SK-N-SH (cell line): ENCODE results near the gene LFNG. TPM values are rescaled to one million over a fixed set of nuclear protein-coding genes. Genes with fewer than 3 reads are reported as not detected.
A peak's percentile ranks its signal among the peaks of the same experiment; 100 is the strongest.

Source experiments
- CTCF ChIA-PET: fragments of 300-600, 350-600 bp; formaldehyde crosslinking; extraction: SDS; loops from one replicate; lab custom pipeline; 2021; lab: Yijun Ruan, JAX
- POLR2A ChIA-PET: fragments of 350-600 bp; sonication (Branson Sonifier 250); formaldehyde crosslinking; extraction: SDS; loops from one replicate; lab custom pipeline; 2020; ENCODE audit warnings: antibody characterized with exemption, inconsistent platforms; lab: Yijun Ruan, JAX
- DNase-seq: peaks from one replicate; pipeline ENCODE4 v3.0.0; 2012
- H2AFZ ChIP-seq: fragments of 200-600 bp; sonication (generic); 2 replicates; pipeline ENCODE4 v1.8.1; 2016; ENCODE audit warnings: antibody characterized with exemption, mild to moderate bottlenecking, low read depth
- H3F3A ChIP-seq: fragments of 200-600 bp; sonication (generic); replicated peaks from 2 replicates; pipeline ENCODE3; 2016; ENCODE audit warnings: antibody characterized with exemption, mild to moderate bottlenecking; ENCODE audit not compliant: insufficient read depth
- H3K27ac ChIP-seq, 2 experiments: fragments of 200-500 bp in 1 of 2; fragments of 200-600 bp in 1 of 2; sonication (Bioruptor generic) in 1 of 2; sonication (generic), shearing (Covaris generic) in 1 of 2; 2 replicates each; pipeline versions ENCODE4 v1.5.1 to v1.6.1; 2014 to 2016; ENCODE audit warnings: low read depth in 2 of 2, inconsistent platforms in 1 of 2, low read length in 1 of 2, mild to moderate bottlenecking in 1 of 2, mixed read lengths in 1 of 2
- H3K27me3 ChIP-seq: fragments of 200-600 bp; sonication (generic), shearing (Covaris generic); 2 replicates; pipeline ENCODE4 v1.6.1; 2016; ENCODE audit warnings: mixed run types; ENCODE audit not compliant: insufficient read depth
- H3K36me3 ChIP-seq, 2 experiments: fragments of 200-500 bp in 1 of 2; fragments of 200-600 bp in 1 of 2; sonication (Bioruptor generic) in 1 of 2; sonication (generic) in 1 of 2; replicated peaks in 1 of 2; 2 replicates each; pipeline versions ENCODE3 to v1.5.1; 2014 to 2016; ENCODE audit warnings: low read length in 1 of 2, mild to moderate bottlenecking in 1 of 2; ENCODE audit not compliant: insufficient read depth in 2 of 2, control insufficient read depth in 1 of 2
- H3K4me1 ChIP-seq, 2 experiments: fragments of 200-500 bp in 1 of 2; fragments of 200-600 bp in 1 of 2; sonication (Bioruptor generic) in 1 of 2; sonication (generic), shearing (Covaris generic) in 1 of 2; 2 replicates each; pipeline versions ENCODE4 v1.5.1 to v1.6.1; 2014 to 2016; ENCODE audit warnings: low read depth in 1 of 2, low read length in 1 of 2, mixed run types in 1 of 2; ENCODE audit not compliant: insufficient read depth in 2 of 2, control insufficient read depth in 1 of 2
- H3K4me2 ChIP-seq: fragments of 200-600 bp; sonication (generic), shearing (Covaris generic); 2 replicates; pipeline ENCODE4 v1.6.1; 2017; ENCODE audit warnings: mixed run types
- H3K4me3 ChIP-seq, 2 experiments: fragments of 200-500 bp in 1 of 2; fragments of 200-600 bp in 1 of 2; sonication (Bioruptor generic) in 1 of 2; sonication (generic), shearing (Covaris generic) in 1 of 2; 2 replicates each; pipeline versions ENCODE4 v1.5.1 to v1.8.1; 2014 to 2016; ENCODE audit warnings: low read depth in 2 of 2, inconsistent platforms in 1 of 2, low read length in 1 of 2, mild to moderate bottlenecking in 1 of 2, mixed read lengths in 1 of 2, moderate library complexity in 1 of 2
- H3K79me2 ChIP-seq: fragments of 200-600 bp; sonication (generic); 2 replicates; pipeline ENCODE4 v1.8.1; 2017; ENCODE audit warnings: mild to moderate bottlenecking; ENCODE audit not compliant: insufficient read depth
- H3K9ac ChIP-seq: fragments of 200-600 bp; sonication (generic); 2 replicates; pipeline ENCODE4 v1.6.1; 2017; ENCODE audit warnings: mixed run types
- H3K9me2 ChIP-seq: fragments of 200-600 bp; sonication (generic); 2 replicates; pipeline ENCODE4 v1.6.1; 2017; ENCODE audit warnings: mixed run types
- H3K9me3 ChIP-seq: fragments of 200-600 bp; sonication (generic); 2 replicates; pipeline ENCODE4 v1.6.1; 2017; ENCODE audit warnings: mixed run types, mild to moderate bottlenecking, moderate library complexity
- H4K20me1 ChIP-seq: fragments of 200-600 bp; sonication (generic); 2 replicates; pipeline ENCODE4 v1.6.1; 2017; ENCODE audit warnings: mild to moderate bottlenecking, mixed run types; ENCODE audit not compliant: insufficient read depth
- EP300 ChIP-seq, 2 experiments: IDR thresholded peaks; 2 replicates each; pipeline versions ENCODE4 v1.4.0 to v1.6.1; 2012; ENCODE audit warnings: borderline replicate concordance in 1 of 2, low read depth in 1 of 2, low read length in 1 of 2
- FOXM1 ChIP-seq: IDR thresholded peaks from 2 replicates; pipeline ENCODE4 v1.4.0; 2012; ENCODE audit warnings: low read depth, mild to moderate bottlenecking
- GABPA ChIP-seq: IDR thresholded peaks from 2 replicates; pipeline ENCODE4 v1.4.0; 2012; ENCODE audit warnings: low read depth, mild to moderate bottlenecking
- MXI1 ChIP-seq: IDR thresholded peaks from 2 replicates; pipeline ENCODE4 v1.6.1; 2012; ENCODE audit warnings: mild to moderate bottlenecking, low read depth, low read length, improper control_type of control experiment
- NFIC ChIP-seq: IDR thresholded peaks from 2 replicates; pipeline ENCODE4 v1.4.0; 2012; ENCODE audit warnings: borderline replicate concordance
- NRF1 ChIP-seq: IDR thresholded peaks from 2 replicates; pipeline ENCODE4 v1.6.1; 2012; ENCODE audit warnings: low read depth, mild to moderate bottlenecking, low read length
- POLR2AphosphoS5 ChIP-seq: IDR thresholded peaks from 2 replicates; pipeline ENCODE4 v1.6.1; 2012; ENCODE audit warnings: low read depth, low read length
- RCOR1 ChIP-seq: fragments of 150-350 bp; IDR thresholded peaks from 2 replicates; pipeline ENCODE4 v1.6.1; 2017; ENCODE audit warnings: antibody characterized with exemption, low read length
- REST ChIP-seq: IDR thresholded peaks from 2 replicates; pipeline ENCODE4 v1.6.1; 2012; ENCODE audit warnings: mild to moderate bottlenecking, low read depth, low read length, moderate library complexity
- RFX5 ChIP-seq: IDR thresholded peaks from 2 replicates; pipeline ENCODE4 v1.6.1; 2012; ENCODE audit warnings: mild to moderate bottlenecking, improper control_type of control experiment, low read length
- RXRA ChIP-seq: IDR thresholded peaks from 2 replicates; pipeline ENCODE4 v1.4.0; 2012; ENCODE audit warnings: low read depth, mild to moderate bottlenecking, borderline replicate concordance
- TAF1 ChIP-seq: IDR thresholded peaks from 2 replicates; pipeline ENCODE4 v1.6.1; 2012; ENCODE audit warnings: low read depth, mild to moderate bottlenecking, low read length, moderate library complexity, borderline replicate concordance
- TCF12 ChIP-seq: IDR thresholded peaks from 2 replicates; pipeline ENCODE4 v1.4.0; 2012
- WGBS: methylation state at CpG from one replicate; pipeline ENCODE4 v1.1.6; 2017; ENCODE audit warnings: low lambda C conversion rate; 5-methylcytosine and 5-hydroxymethylcytosine counted together
- polyA plus RNA-seq, 3 experiments: library from polyadenylated mRNA; depleted of rRNA; stranded (reverse); fragments of >200 nt; gene quantifications; 2 replicates each; pipeline ENCODE4 v1.2.3, GENCODE V29; 2012
- TF ChIP-seq, protein P1 (sequence below): IDR thresholded peaks from 2 replicates; pipeline ENCODE4 v1.4.0; 2012; ENCODE audit warnings: low read depth
- TF ChIP-seq, protein P2 (sequence below): IDR thresholded peaks from 2 replicates; pipeline ENCODE4 v1.4.0; 2012; ENCODE audit warnings: low read depth, borderline replicate concordance
- TF ChIP-seq, protein P3 (sequence below): IDR thresholded peaks from 2 replicates; pipeline ENCODE4 v1.4.0; 2012; ENCODE audit warnings: low read depth, borderline replicate concordance
- TF ChIP-seq, protein P4 (sequence below): fragments of 150-350 bp; IDR thresholded peaks from 2 replicates; pipeline ENCODE4 v1.6.1; 2017; ENCODE audit warnings: antibody characterized with exemption, low read length, low read depth, borderline replicate concordance

LFNG gene
- polyA plus RNA-seq, 1 of the 3 experiments (the other 2 are of a cell fraction): 9.4 TPM

DNA sequence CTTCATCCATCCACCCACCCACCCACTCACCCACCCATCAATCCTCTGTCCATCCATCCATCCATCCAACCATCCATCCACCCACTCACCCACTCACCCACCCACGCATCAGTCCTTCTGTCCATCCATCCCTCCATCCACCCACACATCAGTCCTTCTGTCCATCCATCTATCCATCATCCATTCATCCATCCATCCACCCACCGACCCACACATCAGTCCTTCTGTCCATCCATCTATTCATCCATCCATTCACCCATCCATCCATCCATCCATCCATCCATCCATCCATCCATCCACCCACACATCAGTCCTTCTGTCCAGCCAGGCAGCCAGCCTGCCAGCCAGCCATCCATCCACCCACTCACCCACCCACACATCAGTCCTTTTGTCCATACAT, 27.5 kb upstream of the LFNG start:
- ChIA-PET CTCF (interaction anchor here (1.1 to 1.6 kb wide), 2 partner anchors 14 to 178 kb away, joined by 3 to 8 read pairs; no protein-coding TSS in a partner anchor), POLR2A (interaction anchor here (1.4 kb wide), 1 partner anchor 12 kb away, joined by 3 read pairs; no protein-coding TSS in a partner anchor)
- H3K9me2 ChIP-seq: no peaks in the 10 kb centered on the region
- H3K36me3 ChIP-seq: no peaks in the 10 kb centered on the region
- H3K27ac ChIP-seq: no peak overlapping the region
- no peaks in the 10 kb centered on the region for H3K9me3 ChIP-seq
- H3K27me3 ChIP-seq: no peaks in the 10 kb centered on the region
- no peaks in the 10 kb centered on the region for H3K79me2 ChIP-seq
- no peaks in the 10 kb centered on the region for H4K20me1 ChIP-seq
- WGBS: 89% methylated on average over 2 of the region's 2 CpGs
- no peak overlapping the region for H3K4me2 ChIP-seq
- peaks cover 10 to 26% of the 10 kb centered on the region in 2 experiments; a peak in 2 of 4 replicates for H3K4me1 ChIP-seq
- no peak for TF ChIP-seq RCOR1
- TF ChIP-seq, protein P1, sequence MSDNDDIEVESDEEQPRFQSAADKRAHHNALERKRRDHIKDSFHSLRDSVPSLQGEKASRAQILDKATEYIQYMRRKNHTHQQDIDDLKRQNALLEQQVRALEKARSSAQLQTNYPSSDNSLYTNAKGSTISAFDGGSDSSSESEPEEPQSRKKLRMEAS: no peak
- TF ChIP-seq TAF1: no peak
- no peak for TF ChIP-seq FOXM1
- no peak for TF ChIP-seq NFIC
- TF ChIP-seq TCF12: no peak
- no peak for TF ChIP-seq REST
- H3K9ac ChIP-seq: no peak overlapping the region
- DNase-seq: no peak
- H2AFZ ChIP-seq: no peak overlapping the region
- H3K4me3 ChIP-seq: no peak overlapping the region
- H3F3A ChIP-seq: no peaks in the 10 kb centered on the region

GRCh38 chr7:2493205-2494164, 26.1 kb upstream of the LFNG start:
- no peaks in the 10 kb centered on the region for H3K79me2 ChIP-seq
- H3K9me3 ChIP-seq: no peaks in the 10 kb centered on the region
- H3K36me3 ChIP-seq: no peaks in the 10 kb centered on the region
- H3K4me2 ChIP-seq: peak overlapping the region; percentile 40; the same call in 1 of the 2 replicates
- no peak overlapping the region for H3K9ac ChIP-seq
- no peaks in the 10 kb centered on the region for H3K27me3 ChIP-seq
- WGBS: 38% methylated on average over 11 of the region's 11 CpGs
- peaks cover 10 to 26% of the 10 kb centered on the region in 2 experiments; a peak in 2 of 4 replicates for H3K4me1 ChIP-seq
- H4K20me1 ChIP-seq: no peaks in the 10 kb centered on the region
- no peak overlapping the region for H3K4me3 ChIP-seq
- H3F3A ChIP-seq: no peaks in the 10 kb centered on the region
- H3K9me2 ChIP-seq: no peaks in the 10 kb centered on the region
- ChIA-PET CTCF (interaction anchor here (0.6 to 1.6 kb wide), 6 partner anchors 15 to 177 kb away, joined by 3 to 8 read pairs (median 3); no protein-coding TSS in a partner anchor), POLR2A (interaction anchor here (0.8 to 1.4 kb wide), 2 partner anchors 13 to 25 kb away, joined by 3 read pairs; no protein-coding TSS in a partner anchor)
- H2AFZ ChIP-seq: no peak overlapping the region; the same call in 1 of the 2 replicates
- DNase-seq: no peak
- H3K27ac ChIP-seq: no peak overlapping the region
- no peak for TF ChIP-seq MXI1
- no peak for TF ChIP-seq GABPA
- no peak for TF ChIP-seq RXRA
- no peak for TF ChIP-seq TAF1
- no peak for TF ChIP-seq POLR2AphosphoS5
- no peak for TF ChIP-seq RFX5
- TF ChIP-seq, protein P2, sequence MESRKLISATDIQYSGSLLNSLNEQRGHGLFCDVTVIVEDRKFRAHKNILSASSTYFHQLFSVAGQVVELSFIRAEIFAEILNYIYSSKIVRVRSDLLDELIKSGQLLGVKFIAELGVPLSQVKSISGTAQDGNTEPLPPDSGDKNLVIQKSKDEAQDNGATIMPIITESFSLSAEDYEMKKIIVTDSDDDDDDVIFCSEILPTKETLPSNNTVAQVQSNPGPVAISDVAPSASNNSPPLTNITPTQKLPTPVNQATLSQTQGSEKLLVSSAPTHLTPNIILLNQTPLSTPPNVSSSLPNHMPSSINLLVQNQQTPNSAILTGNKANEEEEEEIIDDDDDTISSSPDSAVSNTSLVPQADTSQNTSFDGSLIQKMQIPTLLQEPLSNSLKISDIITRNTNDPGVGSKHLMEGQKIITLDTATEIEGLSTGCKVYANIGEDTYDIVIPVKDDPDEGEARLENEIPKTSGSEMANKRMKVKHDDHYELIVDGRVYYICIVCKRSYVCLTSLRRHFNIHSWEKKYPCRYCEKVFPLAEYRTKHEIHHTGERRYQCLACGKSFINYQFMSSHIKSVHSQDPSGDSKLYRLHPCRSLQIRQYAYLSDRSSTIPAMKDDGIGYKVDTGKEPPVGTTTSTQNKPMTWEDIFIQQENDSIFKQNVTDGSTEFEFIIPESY: no peak
- TF ChIP-seq, protein P1: no peak
- no peak for TF ChIP-seq NRF1
- no peak for TF ChIP-seq EP300 (IDR thresholded peaks at IDR 0.05; ENCODE audit: borderline replicate concordance in 1 of 2, low read depth in 1 of 2, low read length in 1 of 2)
- TF ChIP-seq, protein P3, sequence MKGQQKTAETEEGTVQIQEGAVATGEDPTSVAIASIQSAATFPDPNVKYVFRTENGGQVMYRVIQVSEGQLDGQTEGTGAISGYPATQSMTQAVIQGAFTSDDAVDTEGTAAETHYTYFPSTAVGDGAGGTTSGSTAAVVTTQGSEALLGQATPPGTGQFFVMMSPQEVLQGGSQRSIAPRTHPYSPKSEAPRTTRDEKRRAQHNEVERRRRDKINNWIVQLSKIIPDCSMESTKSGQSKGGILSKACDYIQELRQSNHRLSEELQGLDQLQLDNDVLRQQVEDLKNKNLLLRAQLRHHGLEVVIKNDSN: no peak
- TF ChIP-seq, protein P4, sequence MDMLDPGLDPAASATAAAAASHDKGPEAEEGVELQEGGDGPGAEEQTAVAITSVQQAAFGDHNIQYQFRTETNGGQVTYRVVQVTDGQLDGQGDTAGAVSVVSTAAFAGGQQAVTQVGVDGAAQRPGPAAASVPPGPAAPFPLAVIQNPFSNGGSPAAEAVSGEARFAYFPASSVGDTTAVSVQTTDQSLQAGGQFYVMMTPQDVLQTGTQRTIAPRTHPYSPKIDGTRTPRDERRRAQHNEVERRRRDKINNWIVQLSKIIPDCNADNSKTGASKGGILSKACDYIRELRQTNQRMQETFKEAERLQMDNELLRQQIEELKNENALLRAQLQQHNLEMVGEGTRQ: no peak
